ENCODE measurements around the gene SV2C. TPM values are rescaled to one million over a fixed set of nuclear protein-coding genes. Genes with fewer than 3 reads are reported as not detected.

The SV2C gene
- total and polyA plus RNA-seq, 2 of the 13 experiments (the other 11 are each of a cell fraction or from before 2014, with no cell fraction given) = not detected

DNA sequence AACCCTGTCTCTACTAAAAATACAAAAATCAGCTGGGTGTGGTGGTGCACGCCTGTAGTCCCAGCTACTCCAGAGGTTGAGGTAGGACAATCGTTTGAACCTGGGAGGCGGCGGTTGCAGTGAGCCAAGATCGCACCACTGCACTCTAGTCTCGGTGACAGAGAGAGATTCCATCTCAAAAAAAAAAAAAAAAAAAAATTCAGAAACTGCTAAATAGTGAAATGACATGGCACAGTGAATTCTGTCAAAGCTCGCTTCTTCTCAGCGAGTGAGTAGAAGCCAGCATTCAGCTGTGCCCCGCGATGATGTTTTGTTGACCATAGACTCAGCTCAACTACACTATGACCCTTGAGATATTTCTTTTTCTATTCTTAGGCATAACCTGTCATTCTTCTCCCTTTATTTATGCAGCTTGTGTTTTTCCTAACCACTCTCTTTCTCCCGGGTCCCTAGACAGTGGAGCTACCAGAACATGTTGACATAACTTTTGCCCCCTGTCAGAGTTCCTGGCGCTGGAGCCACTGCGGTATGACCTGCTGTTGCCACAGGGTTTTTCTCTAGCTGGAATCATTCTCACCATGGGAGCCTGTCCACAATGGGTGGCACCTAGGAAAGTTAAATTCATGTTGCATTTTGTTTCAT is 306.5 kb downstream of the SV2C start (continued):
- TF ChIP-seq ZSCAN29 (CRISPR knock-in tag; conservative IDR thresholded peaks at IDR 0.05) = 0 out of 2 replicates have a peak, but pooled peaks have one; percentile 55
- TF ChIP-seq SAP130 (CRISPR knock-in tag; IDR thresholded peaks at IDR 0.05; ENCODE audit: low read depth) = peak; percentile 89
- no peak for TF ChIP-seq DR1 (CRISPR knock-in tag; IDR thresholded peaks at IDR 0.05)
- TF ChIP-seq, protein P1, sequence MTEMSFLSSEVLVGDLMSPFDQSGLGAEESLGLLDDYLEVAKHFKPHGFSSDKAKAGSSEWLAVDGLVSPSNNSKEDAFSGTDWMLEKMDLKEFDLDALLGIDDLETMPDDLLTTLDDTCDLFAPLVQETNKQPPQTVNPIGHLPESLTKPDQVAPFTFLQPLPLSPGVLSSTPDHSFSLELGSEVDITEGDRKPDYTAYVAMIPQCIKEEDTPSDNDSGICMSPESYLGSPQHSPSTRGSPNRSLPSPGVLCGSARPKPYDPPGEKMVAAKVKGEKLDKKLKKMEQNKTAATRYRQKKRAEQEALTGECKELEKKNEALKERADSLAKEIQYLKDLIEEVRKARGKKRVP (CRISPR knock-in tag; IDR thresholded peaks at IDR 0.05) = no peak
- peak; percentile 28; the same call in 1 of the 2 replicates for TF ChIP-seq NR2C2 (CRISPR knock-in tag; IDR thresholded peaks at IDR 0.05; ENCODE audit: borderline replicate concordance)
- peak; percentile 37; the same call in 1 of the 2 replicates for TF ChIP-seq CREM (IDR thresholded peaks at IDR 0.05)
- TF ChIP-seq CREM (CRISPR knock-in tag; IDR thresholded peaks at IDR 0.05) = no peak
- TF ChIP-seq ZSCAN12 (CRISPR knock-in tag; IDR thresholded peaks at IDR 0.05) = no peak
- TF ChIP-seq TGIF2 (CRISPR knock-in tag; IDR thresholded peaks at IDR 0.05) = 0 out of 2 replicates have a peak, but pooled peaks have one; percentile 53
- TF ChIP-seq ZNF598 (CRISPR knock-in tag; IDR thresholded peaks at IDR 0.05; ENCODE audit: borderline replicate concordance) = no peak
- TF ChIP-seq, protein P2, sequence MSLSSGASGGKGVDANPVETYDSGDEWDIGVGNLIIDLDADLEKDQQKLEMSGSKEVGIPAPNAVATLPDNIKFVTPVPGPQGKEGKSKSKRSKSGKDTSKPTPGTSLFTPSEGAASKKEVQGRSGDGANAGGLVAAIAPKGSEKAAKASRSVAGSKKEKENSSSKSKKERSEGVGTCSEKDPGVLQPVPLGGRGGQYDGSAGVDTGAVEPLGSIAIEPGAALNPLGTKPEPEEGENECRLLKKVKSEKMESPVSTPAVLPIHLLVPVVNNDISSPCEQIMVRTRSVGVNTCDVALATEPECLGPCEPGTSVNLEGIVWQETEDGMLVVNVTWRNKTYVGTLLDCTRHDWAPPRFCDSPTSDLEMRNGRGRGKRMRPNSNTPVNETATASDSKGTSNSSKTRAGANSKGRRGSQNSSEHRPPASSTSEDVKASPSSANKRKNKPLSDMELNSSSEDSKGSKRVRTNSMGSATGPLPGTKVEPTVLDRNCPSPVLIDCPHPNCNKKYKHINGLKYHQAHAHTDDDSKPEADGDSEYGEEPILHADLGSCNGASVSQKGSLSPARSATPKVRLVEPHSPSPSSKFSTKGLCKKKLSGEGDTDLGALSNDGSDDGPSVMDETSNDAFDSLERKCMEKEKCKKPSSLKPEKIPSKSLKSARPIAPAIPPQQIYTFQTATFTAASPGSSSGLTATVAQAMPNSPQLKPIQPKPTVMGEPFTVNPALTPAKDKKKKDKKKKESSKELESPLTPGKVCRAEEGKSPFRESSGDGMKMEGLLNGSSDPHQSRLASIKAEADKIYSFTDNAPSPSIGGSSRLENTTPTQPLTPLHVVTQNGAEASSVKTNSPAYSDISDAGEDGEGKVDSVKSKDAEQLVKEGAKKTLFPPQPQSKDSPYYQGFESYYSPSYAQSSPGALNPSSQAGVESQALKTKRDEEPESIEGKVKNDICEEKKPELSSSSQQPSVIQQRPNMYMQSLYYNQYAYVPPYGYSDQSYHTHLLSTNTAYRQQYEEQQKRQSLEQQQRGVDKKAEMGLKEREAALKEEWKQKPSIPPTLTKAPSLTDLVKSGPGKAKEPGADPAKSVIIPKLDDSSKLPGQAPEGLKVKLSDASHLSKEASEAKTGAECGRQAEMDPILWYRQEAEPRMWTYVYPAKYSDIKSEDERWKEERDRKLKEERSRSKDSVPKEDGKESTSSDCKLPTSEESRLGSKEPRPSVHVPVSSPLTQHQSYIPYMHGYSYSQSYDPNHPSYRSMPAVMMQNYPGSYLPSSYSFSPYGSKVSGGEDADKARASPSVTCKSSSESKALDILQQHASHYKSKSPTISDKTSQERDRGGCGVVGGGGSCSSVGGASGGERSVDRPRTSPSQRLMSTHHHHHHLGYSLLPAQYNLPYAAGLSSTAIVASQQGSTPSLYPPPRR (CRISPR knock-in tag; IDR thresholded peaks at IDR 0.05; ENCODE audit: borderline replicate concordance) = peak; percentile 43; the same call in 1 of the 2 replicates
- no peak for TF ChIP-seq ZNF235 (CRISPR knock-in tag; IDR thresholded peaks at IDR 0.05; ENCODE audit: borderline replicate concordance)
- peak; percentile 80 for TF ChIP-seq HNF4A (CRISPR knock-in tag; IDR thresholded peaks at IDR 0.05)
- no peak for TF ChIP-seq SNAI1 (CRISPR knock-in tag; IDR thresholded peaks at IDR 0.05; ENCODE audit: borderline replicate concordance)
- TF ChIP-seq FOXA3 (CRISPR knock-in tag; IDR thresholded peaks at IDR 0.05) = peak; percentile 93
- TF ChIP-seq, protein P3, sequence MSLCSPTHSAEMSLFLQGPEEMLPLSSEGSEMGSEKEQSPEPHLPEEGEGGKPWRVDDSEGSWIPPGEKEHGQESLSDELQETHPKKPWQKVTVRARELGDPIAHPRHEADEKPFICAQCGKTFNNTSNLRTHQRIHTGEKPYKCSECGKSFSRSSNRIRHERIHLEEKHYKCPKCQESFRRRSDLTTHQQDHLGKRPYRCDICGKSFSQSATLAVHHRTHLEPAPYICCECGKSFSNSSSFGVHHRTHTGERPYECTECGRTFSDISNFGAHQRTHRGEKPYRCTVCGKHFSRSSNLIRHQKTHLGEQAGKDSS (CRISPR knock-in tag; IDR thresholded peaks at IDR 0.05; ENCODE audit: borderline replicate concordance, low read depth) = 0 out of 2 replicates have a peak, but pooled peaks have one; percentile 50
- TF ChIP-seq NCOA2 (CRISPR knock-in tag; IDR thresholded peaks at IDR 0.05) = peak; percentile 27; the same call in 1 of the 2 replicates
- TF ChIP-seq, protein P4, sequence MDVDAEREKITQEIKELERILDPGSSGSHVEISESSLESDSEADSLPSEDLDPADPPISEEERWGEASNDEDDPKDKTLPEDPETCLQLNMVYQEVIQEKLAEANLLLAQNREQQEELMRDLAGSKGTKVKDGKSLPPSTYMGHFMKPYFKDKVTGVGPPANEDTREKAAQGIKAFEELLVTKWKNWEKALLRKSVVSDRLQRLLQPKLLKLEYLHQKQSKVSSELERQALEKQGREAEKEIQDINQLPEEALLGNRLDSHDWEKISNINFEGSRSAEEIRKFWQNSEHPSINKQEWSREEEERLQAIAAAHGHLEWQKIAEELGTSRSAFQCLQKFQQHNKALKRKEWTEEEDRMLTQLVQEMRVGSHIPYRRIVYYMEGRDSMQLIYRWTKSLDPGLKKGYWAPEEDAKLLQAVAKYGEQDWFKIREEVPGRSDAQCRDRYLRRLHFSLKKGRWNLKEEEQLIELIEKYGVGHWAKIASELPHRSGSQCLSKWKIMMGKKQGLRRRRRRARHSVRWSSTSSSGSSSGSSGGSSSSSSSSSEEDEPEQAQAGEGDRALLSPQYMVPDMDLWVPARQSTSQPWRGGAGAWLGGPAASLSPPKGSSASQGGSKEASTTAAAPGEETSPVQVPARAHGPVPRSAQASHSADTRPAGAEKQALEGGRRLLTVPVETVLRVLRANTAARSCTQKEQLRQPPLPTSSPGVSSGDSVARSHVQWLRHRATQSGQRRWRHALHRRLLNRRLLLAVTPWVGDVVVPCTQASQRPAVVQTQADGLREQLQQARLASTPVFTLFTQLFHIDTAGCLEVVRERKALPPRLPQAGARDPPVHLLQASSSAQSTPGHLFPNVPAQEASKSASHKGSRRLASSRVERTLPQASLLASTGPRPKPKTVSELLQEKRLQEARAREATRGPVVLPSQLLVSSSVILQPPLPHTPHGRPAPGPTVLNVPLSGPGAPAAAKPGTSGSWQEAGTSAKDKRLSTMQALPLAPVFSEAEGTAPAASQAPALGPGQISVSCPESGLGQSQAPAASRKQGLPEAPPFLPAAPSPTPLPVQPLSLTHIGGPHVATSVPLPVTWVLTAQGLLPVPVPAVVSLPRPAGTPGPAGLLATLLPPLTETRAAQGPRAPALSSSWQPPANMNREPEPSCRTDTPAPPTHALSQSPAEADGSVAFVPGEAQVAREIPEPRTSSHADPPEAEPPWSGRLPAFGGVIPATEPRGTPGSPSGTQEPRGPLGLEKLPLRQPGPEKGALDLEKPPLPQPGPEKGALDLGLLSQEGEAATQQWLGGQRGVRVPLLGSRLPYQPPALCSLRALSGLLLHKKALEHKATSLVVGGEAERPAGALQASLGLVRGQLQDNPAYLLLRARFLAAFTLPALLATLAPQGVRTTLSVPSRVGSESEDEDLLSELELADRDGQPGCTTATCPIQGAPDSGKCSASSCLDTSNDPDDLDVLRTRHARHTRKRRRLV (CRISPR knock-in tag; IDR thresholded peaks at IDR 0.05) = no peak
